ENCODE data around the gene DGKH. TPM values are rescaled to one million over a fixed set of nuclear protein-coding genes. Genes with fewer than 3 reads are reported as not detected.

DGKH gene
- 2.7 and 3.3 TPM in 2 replicates for total RNA-seq (2014; rRNA removed; shearing (Covaris generic))

- no peak for DNase-seq (ENCODE audit: low spot score)
Observed at GRCh38 chr13:42048342-42048683, at the start of gene DGKH. Gene DGKH, plus strand, starts transcription at chr13:42048648. Its CDS starts 126 bp downstream, at chr13:42048774.

- no peak for DNase-seq (ENCODE audit: low spot score)
Observed at GRCh38 chr13:42000846-42001245, 47.6 kb upstream of the DGKH start.

GRCh38 chr13:42001580-42001979, 46.9 kb upstream of the DGKH start:
- no peak for DNase-seq (ENCODE audit: low spot score)

- DNase-seq (ENCODE audit: low spot score), result no peak
Observed at GRCh38 chr13:42002066-42002465, 46.4 kb upstream of the DGKH start.

- DNase-seq (ENCODE audit: low spot score), result no peak
Observed at GRCh38 chr13:42007844-42008243, 40.6 kb upstream of the DGKH start.

GRCh38 chr13:42009057-42009456, 39.4 kb upstream of the DGKH start:
- DNase-seq (ENCODE audit: low spot score), result no peak

- no peak for DNase-seq (ENCODE audit: low spot score)
Observed at GRCh38 chr13:42011601-42012350, 36.7 kb upstream of the DGKH start.

GRCh38 chr13:42014119-42014518, 34.3 kb upstream of the DGKH start:
- DNase-seq (ENCODE audit: low spot score), result no peak

- DNase-seq (ENCODE audit: low spot score), result no peak
Observed at GRCh38 chr13:42017264-42017663, 31.2 kb upstream of the DGKH start.

- no peak for DNase-seq (ENCODE audit: low spot score)
Observed at GRCh38 chr13:42021851-42022250, 26.6 kb upstream of the DGKH start.

GRCh38 chr13:42022336-42022735, 26.1 kb upstream of the DGKH start:
- no peak for DNase-seq (ENCODE audit: low spot score)

- DNase-seq (ENCODE audit: low spot score), result no peak
Observed at GRCh38 chr13:42022796-42023493, 25.5 kb upstream of the DGKH start.

- no peak for DNase-seq (ENCODE audit: low spot score)
Observed at GRCh38 chr13:42027286-42027685, 21.2 kb upstream of the DGKH start.

- no peak for DNase-seq (ENCODE audit: low spot score)
Observed at GRCh38 chr13:42028113-42028799, 20.2 kb upstream of the DGKH start.

- no peak for DNase-seq (ENCODE audit: low spot score)
Observed at GRCh38 chr13:42035905-42036521, 12.4 kb upstream of the DGKH start.

- no peak for DNase-seq (ENCODE audit: low spot score)
Observed at GRCh38 chr13:42036711-42037110, 11.7 kb upstream of the DGKH start.

GRCh38 chr13:42038661-42039456, 9.6 kb upstream of the DGKH start:
- no peak for DNase-seq (ENCODE audit: low spot score)

- DNase-seq (ENCODE audit: low spot score), result peak; percentile 12
Observed at GRCh38 chr13:42039457-42039945, 8.9 kb upstream of the DGKH start.

GRCh38 chr13:42039946-42040729, 8.3 kb upstream of the DGKH start:
- DNase-seq (ENCODE audit: low spot score), result peak; percentile 42

- DNase-seq (ENCODE audit: low spot score), result no peak
Observed at GRCh38 chr13:42040730-42041010, 7.8 kb upstream of the DGKH start.
